Osteocyte (in vitro differentiated cells): ENCODE measurements around the gene UMAD1. TPM values are rescaled to one million over a fixed set of nuclear protein-coding genes. Genes with fewer than 3 reads are reported as not detected.

Experiments used
- DNase-seq: peaks from one replicate; pipeline ENCODE4 v3.0.0; 2021; ENCODE audit warnings: mixed read lengths; ENCODE audit not compliant: unreplicated experiment; ENCODE audit errors: extremely low spot score
- H3K27ac Mint-ChIP-seq: one replicate; pipeline ENCODE4 v1.8.0; 2021; ENCODE audit warnings: mild to moderate bottlenecking, mixed read lengths; ENCODE audit not compliant: unreplicated experiment
- H3K27me3 Mint-ChIP-seq: one replicate; pipeline ENCODE4 v1.8.0; 2021; ENCODE audit warnings: mixed read lengths; ENCODE audit not compliant: unreplicated experiment
- H3K36me3 Mint-ChIP-seq: one replicate; pipeline ENCODE4 v1.8.0; 2021; ENCODE audit warnings: mixed read lengths; ENCODE audit not compliant: unreplicated experiment
- H3K4me1 Mint-ChIP-seq: one replicate; pipeline ENCODE4 v1.8.0; 2021; ENCODE audit warnings: mixed read lengths; ENCODE audit not compliant: unreplicated experiment
- H3K4me3 Mint-ChIP-seq: one replicate; pipeline ENCODE4 v1.8.0; 2021; ENCODE audit warnings: mild to moderate bottlenecking, moderate library complexity, mixed read lengths; ENCODE audit not compliant: unreplicated experiment
- H3K9me3 Mint-ChIP-seq: one replicate; pipeline ENCODE4 v1.8.0; 2021; ENCODE audit warnings: mixed read lengths; ENCODE audit not compliant: unreplicated experiment
- total RNA-seq: library from RNA; stranded (reverse); gene quantifications from 2 replicates; pipeline ENCODE4 v1.2.1, GENCODE V29; 2021
- TF ChIP-seq, protein P1 (sequence below): fragments of 200-600 bp; sonication (generic); IDR thresholded peaks from 2 replicates; pipeline ENCODE4 v1.5.0; 2021; ENCODE audit warnings: antibody characterized with exemption, mild to moderate bottlenecking, moderate library complexity

Gene UMAD1
- total RNA-seq, 1 donor from 2014 or later, result 10.9 TPM

DNA sequence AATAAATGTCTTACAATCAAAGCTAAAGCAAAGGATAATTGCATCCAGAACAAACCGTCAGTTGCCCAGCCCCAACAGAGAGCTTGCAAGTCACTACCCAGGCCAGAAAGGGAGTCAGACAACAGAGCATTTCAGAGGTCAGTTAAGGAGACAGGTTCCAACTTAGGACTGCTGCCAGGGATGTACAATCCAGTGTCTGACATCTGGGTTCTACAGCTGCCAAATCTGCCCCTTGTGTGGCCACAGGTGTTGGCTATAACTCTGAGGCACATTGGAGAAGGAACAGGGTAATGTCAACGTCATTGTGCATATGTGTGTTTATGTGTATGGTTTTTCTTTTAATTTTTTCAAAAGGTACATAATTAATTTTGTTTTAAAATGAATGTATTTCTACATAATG, 242.8 kb downstream of the UMAD1 start:
- no peaks in the 10 kb centered on the region for H3K27me3 Mint-ChIP-seq
- TF ChIP-seq, protein P1, sequence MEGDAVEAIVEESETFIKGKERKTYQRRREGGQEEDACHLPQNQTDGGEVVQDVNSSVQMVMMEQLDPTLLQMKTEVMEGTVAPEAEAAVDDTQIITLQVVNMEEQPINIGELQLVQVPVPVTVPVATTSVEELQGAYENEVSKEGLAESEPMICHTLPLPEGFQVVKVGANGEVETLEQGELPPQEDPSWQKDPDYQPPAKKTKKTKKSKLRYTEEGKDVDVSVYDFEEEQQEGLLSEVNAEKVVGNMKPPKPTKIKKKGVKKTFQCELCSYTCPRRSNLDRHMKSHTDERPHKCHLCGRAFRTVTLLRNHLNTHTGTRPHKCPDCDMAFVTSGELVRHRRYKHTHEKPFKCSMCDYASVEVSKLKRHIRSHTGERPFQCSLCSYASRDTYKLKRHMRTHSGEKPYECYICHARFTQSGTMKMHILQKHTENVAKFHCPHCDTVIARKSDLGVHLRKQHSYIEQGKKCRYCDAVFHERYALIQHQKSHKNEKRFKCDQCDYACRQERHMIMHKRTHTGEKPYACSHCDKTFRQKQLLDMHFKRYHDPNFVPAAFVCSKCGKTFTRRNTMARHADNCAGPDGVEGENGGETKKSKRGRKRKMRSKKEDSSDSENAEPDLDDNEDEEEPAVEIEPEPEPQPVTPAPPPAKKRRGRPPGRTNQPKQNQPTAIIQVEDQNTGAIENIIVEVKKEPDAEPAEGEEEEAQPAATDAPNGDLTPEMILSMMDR, result no peak
- no peaks in the 10 kb centered on the region for H3K36me3 Mint-ChIP-seq
- H3K27ac Mint-ChIP-seq, result no peak overlapping the region
- H3K4me3 Mint-ChIP-seq, result no peak overlapping the region
- no peaks in the 10 kb centered on the region for H3K4me1 Mint-ChIP-seq
- no peak for DNase-seq
- no peaks in the 10 kb centered on the region for H3K9me3 Mint-ChIP-seq

DNA sequence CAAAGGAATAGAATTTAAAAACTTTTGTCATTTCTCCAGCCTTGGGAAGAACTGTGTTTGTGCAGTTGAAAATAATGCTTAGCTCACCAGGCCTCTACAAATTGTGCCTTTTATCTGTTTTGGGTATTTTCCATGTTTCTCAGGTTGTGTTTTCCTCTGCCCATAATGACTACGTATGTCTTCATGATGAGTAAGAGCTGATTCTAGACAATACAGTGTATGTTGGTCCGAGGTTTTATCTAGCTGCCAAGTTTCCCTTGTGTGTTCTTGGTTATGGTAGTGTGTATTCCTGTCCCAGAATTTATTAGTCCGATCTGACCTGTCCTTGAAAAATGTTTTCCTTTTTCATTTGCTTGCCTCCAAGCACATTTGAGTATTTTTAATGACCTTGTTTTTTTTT, 244.3 kb downstream of the UMAD1 start:
- H3K27me3 Mint-ChIP-seq, result no peaks in the 10 kb centered on the region
- no peak for DNase-seq
- H3K4me3 Mint-ChIP-seq, result no peak overlapping the region
- H3K9me3 Mint-ChIP-seq, result no peaks in the 10 kb centered on the region
- H3K27ac Mint-ChIP-seq, result no peak overlapping the region
- H3K4me1 Mint-ChIP-seq, result no peaks in the 10 kb centered on the region
- no peaks in the 10 kb centered on the region for H3K36me3 Mint-ChIP-seq
- TF ChIP-seq, protein P1, result no peak

DNA sequence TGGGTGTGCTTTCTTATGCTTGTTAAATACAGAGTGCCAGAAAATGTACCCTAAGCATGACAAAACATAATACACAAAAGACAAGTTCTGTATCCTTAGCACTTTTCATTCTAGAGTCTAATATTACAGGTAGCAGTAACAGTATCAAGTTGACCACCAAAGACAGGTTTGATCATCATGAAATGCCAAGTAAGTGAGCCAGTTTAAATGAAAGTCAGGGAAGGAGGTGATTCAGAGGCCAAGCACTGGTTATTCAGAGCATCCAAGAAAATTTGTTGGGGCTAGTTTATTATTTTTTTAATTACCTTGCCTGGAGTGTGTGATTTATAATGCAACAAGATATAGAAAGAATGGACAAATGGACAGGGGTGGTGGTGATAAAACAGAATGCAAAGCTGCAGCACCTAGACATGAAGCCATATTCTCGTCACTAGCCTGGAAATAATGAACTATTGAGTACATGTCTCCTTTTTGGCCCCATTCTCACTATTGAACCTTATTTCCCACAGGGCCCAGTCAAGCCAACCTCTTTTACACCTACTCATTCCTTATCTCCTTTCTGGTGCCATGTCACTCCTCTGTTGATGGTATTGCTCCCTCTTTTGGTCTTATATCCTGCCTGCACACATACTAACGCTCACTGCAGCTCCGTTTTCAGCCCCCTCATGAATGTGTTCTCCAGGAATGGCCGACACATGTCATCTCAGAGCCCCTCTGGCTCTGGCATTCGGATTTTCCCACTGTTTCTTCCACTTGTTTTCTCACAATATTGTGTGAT, 249.4 kb downstream of the UMAD1 start:
- no peaks in the 10 kb centered on the region for H3K9me3 Mint-ChIP-seq
- H3K27ac Mint-ChIP-seq, result no peak overlapping the region
- DNase-seq, result no peak
- peaks cover 2% of the 10 kb centered on the region for H3K36me3 Mint-ChIP-seq
- no peak overlapping the region for H3K4me3 Mint-ChIP-seq
- TF ChIP-seq, protein P1, result no peak
- H3K4me1 Mint-ChIP-seq, result no peaks in the 10 kb centered on the region
- H3K27me3 Mint-ChIP-seq, result no peaks in the 10 kb centered on the region

DNA sequence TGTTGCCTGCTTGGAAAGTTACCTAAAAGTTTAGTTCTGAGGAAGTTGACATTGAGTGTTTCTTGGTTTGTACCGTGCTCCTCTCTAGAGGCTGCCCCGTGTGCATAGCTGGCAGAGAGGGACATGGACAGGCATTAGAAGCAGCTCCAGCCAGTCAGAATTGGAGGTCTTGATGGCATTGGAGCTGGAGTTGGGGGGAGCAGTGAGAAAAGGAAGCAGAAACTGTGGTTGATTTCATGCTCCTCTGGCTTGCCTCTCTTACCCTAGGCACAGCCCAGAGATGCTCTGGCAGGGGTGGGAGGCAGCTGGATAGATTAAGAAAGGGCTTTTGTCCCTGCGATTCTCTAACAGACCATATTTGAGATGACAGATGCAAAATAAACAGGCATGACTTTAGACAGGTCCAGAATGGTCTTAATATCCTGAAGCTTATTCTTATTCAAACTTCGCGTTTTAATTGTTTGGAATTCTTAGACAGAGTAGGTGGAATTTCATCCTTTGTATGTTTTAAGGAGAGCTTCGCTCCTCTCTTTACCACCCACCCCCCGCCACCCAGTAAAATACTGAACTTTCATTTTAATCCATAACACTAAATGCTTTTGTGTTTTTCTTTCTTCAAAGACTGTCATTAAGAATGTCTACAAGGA, 254.6 kb downstream of the UMAD1 start:
- no peak for DNase-seq
- H3K36me3 Mint-ChIP-seq, result peaks cover 2% of the 10 kb centered on the region
- H3K4me1 Mint-ChIP-seq, result peaks cover 4% of the 10 kb centered on the region
- TF ChIP-seq, protein P1, result no peak
- no peak overlapping the region for H3K27ac Mint-ChIP-seq
- no peaks in the 10 kb centered on the region for H3K27me3 Mint-ChIP-seq
- H3K9me3 Mint-ChIP-seq, result no peaks in the 10 kb centered on the region
- H3K4me3 Mint-ChIP-seq, result no peak overlapping the region

DNA sequence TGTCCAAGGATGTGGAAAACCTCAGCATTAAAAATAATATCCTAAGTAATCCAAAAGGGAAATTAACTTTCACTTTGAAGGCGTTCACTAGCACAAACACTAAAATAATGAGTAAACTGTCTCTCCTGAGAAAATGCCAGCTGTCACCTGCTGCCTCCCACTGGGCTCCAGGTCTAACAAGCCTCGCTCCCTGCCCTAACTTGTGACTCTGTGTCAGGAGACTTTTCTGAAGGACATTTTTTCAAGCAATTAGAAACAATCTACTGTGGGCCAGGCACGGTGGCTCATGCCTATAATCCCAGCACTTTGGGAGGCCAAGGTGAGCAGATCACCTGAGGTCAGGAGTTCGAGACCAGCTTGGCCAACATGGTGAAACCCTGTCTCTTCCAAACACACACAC, 255.2 kb downstream of the UMAD1 start:
- Mint-ChIP-seq H3K27me3 (no peaks in the 10 kb centered on the region), H3K4me3 (no peak overlapping the region), H3K4me1 (peaks cover 4% of the 10 kb centered on the region), H3K9me3 (no peaks in the 10 kb centered on the region), H3K36me3 (no peaks in the 10 kb centered on the region), H3K27ac (no peak overlapping the region)
- no peak for DNase-seq
- TF ChIP-seq, protein P1, result no peak
